CD4-positive, alpha-beta T cell (primary cell): ENCODE measurements around the gene DIS3L2. TPM values are rescaled to one million over a fixed set of nuclear protein-coding genes. Genes with fewer than 3 reads are reported as not detected.
"Not testable (repeated sequence)": the region's sequence is repeated elsewhere in the genome, so short reads cannot be mapped to it uniquely, and the experiment has no call there.

Experiments used
- ATAC-seq: fragments of 200-7000 bp; cut with Tn5 transposase; one replicate; pipeline ENCODE4 v1.10.0; 2022; ENCODE audit warnings: mild to moderate bottlenecking; ENCODE audit not compliant: poor library complexity
- CTCF ChIA-PET: fragments of 350-600 bp; sonication (Branson Sonifier 250); formaldehyde crosslinking; loops from one replicate; lab custom pipeline; 2021; ENCODE audit warnings: antibody characterized with exemption, inconsistent platforms; lab: Charles Lee
- POLR2A ChIA-PET: fragments of 350-600 bp; sonication (Branson Sonifier 250); formaldehyde crosslinking; loops from one replicate; lab custom pipeline; 2021; ENCODE audit warnings: antibody characterized with exemption, inconsistent platforms; lab: Charles Lee
- DNase-seq, 14 experiments: peaks; one replicate each; pipeline ENCODE4 v3.0.0-alpha.2; 2013 to 2020; ENCODE audit warnings: mixed read lengths in 2 of 14
- H3K27ac ChIP-seq, 2 donors: one replicate each; pipeline versions ENCODE4 v1.5.1 to v1.7.0; 2013; ENCODE audit warnings: low read length in 2 of 2, low read depth in 1 of 2, mild to moderate bottlenecking in 1 of 2
- H3K27me3 ChIP-seq, 2 experiments: 1 replicate in 1 of 2; 2 replicates in 1 of 2; pipeline versions ENCODE4 v1.6.1 to v1.7.0; 2013; ENCODE audit warnings: low read length in 2 of 2, control low read depth in 1 of 2, mild to moderate bottlenecking in 1 of 2, moderate library complexity in 1 of 2; ENCODE audit not compliant: insufficient read depth in 2 of 2, control insufficient read depth in 1 of 2
- H3K36me3 ChIP-seq: one replicate; pipeline ENCODE4 v1.6.1; 2013; ENCODE audit warnings: low read length, control low read depth; ENCODE audit not compliant: insufficient read depth
- H3K4me1 ChIP-seq: one replicate; pipeline ENCODE4 v1.6.1; 2013; ENCODE audit warnings: low read length, control low read depth; ENCODE audit not compliant: insufficient read depth
- H3K4me3 ChIP-seq: one replicate; pipeline ENCODE4 v1.5.1; 2013; ENCODE audit warnings: mild to moderate bottlenecking, low read length, moderate library complexity
- H3K9me3 ChIP-seq, 2 experiments: 1 replicate in 1 of 2; 2 replicates in 1 of 2; pipeline versions ENCODE4 v1.6.1 to v1.7.0; 2013; ENCODE audit warnings: low read length in 2 of 2, mild to moderate bottlenecking in 2 of 2, control low read depth in 1 of 2, moderate library complexity in 1 of 2; ENCODE audit not compliant: control insufficient read depth in 1 of 2, insufficient read depth in 1 of 2
- H3K27ac Mint-ChIP-seq: one replicate; pipeline ENCODE4 v1.8.0; 2020; ENCODE audit warnings: mixed read lengths
- H3K27me3 Mint-ChIP-seq: one replicate; pipeline ENCODE4 v1.8.0; 2021; ENCODE audit warnings: mixed read lengths
- H3K36me3 Mint-ChIP-seq: one replicate; pipeline ENCODE4 v1.8.0; 2021; ENCODE audit warnings: low read depth, mixed read lengths
- H3K4me1 Mint-ChIP-seq: one replicate; pipeline ENCODE4 v1.8.0; 2021; ENCODE audit warnings: low read depth, mixed read lengths
- H3K4me3 Mint-ChIP-seq: one replicate; pipeline ENCODE4 v1.8.0; 2020; ENCODE audit warnings: mild to moderate bottlenecking, mixed read lengths
- H3K9me3 Mint-ChIP-seq: one replicate; pipeline ENCODE4 v1.8.0; 2020; ENCODE audit warnings: mixed read lengths
- CTCF ChIP-seq: fragments of 200-600 bp; IDR thresholded peaks from one replicate; pipeline ENCODE4 v1.8.0; 2022; ENCODE audit warnings: antibody characterized with exemption, mild to moderate bottlenecking
- intact Hi-C, 2 experiments: fragments of 100-400 bp; cut with DNase I in 1 of 2; cut with micrococcal nuclease in 1 of 2; formaldehyde crosslinking; loops; one replicate each; pipeline versions ENCODE4 v1.15.1 to v1.9.0; 2023 to 2025; cut with DNase I, micrococcal nuclease
- total RNA-seq, 174 experiments: library from RNA in 2 of 174; stranded (reverse) in 2 of 174; gene quantifications; one replicate each; pipeline ENCODE4 v1.2.3 and lab custom pipeline; 2021 to 2026

DIS3L2 gene
- total RNA-seq, 2 experiments from 2014 or later, result 59.8 to 62.9 TPM

GRCh38 chr2:232365621-232366321 lies 404.3 kb downstream of the DIS3L2 start:
- intact Hi-C loops, result no loop called here
- H3K27ac ChIP-seq, result no peak overlapping the region
- no peak overlapping the region for H3K27ac Mint-ChIP-seq
- peak; percentile 60 for ATAC-seq
- H3K4me1 Mint-ChIP-seq, result peaks cover 32% of the 10 kb centered on the region
- H3K4me3 Mint-ChIP-seq, result no peak overlapping the region
- H3K27me3 Mint-ChIP-seq, result no peaks in the 10 kb centered on the region
- H3K36me3 Mint-ChIP-seq, result no peaks in the 10 kb centered on the region
- CTCF ChIA-PET, result no interaction called here
- peak in 1 of 14 experiments; percentile 29 for DNase-seq
- H3K27me3 ChIP-seq, result no peaks in the 10 kb centered on the region
- no peaks in the 10 kb centered on the region for H3K36me3 ChIP-seq
- no peaks in the 10 kb centered on the region for H3K9me3 Mint-ChIP-seq
- POLR2A ChIA-PET, result no interaction called here
- H3K4me1 ChIP-seq, result peaks cover 33% of the 10 kb centered on the region
- H3K4me3 ChIP-seq, result no peak overlapping the region
- TF ChIP-seq CTCF, result no peak
- no peaks in the 10 kb centered on the region for H3K9me3 ChIP-seq

- H3K27ac Mint-ChIP-seq, CTCF ChIA-PET: not testable (repeated sequence)
Measured at GRCh38 chr2:232366461-232366860, 404.9 kb downstream of the DIS3L2 start.

GRCh38 chr2:232367016-232367415 lies 405.5 kb downstream of the DIS3L2 start:
- no peaks in the 10 kb centered on the region for H3K9me3 Mint-ChIP-seq
- Histone ChIP-seq H3K27me3 (no peaks in the 10 kb centered on the region), H3K4me3 (no peak overlapping the region), H3K27ac (no peak overlapping the region), H3K36me3 (no peaks in the 10 kb centered on the region), H3K4me1 (peaks cover 33% of the 10 kb centered on the region), H3K9me3 (no peaks in the 10 kb centered on the region)
- DNase-seq (no peak), ATAC-seq (no peak)
- H3K4me1 Mint-ChIP-seq, result peaks cover 32% of the 10 kb centered on the region
- CTCF ChIA-PET, result no interaction called here
- no peak for TF ChIP-seq CTCF
- no peaks in the 10 kb centered on the region for H3K36me3 Mint-ChIP-seq
- H3K4me3 Mint-ChIP-seq, result no peak overlapping the region
- no peaks in the 10 kb centered on the region for H3K27me3 Mint-ChIP-seq
- H3K27ac Mint-ChIP-seq, result no peak overlapping the region
- POLR2A ChIA-PET, result no interaction called here
- intact Hi-C loops, result no loop called here

More at GRCh38 chr2:232366461-232366860, 404.9 kb downstream of the DIS3L2 start:
- POLR2A ChIA-PET, DNase-seq, H3K27ac ChIP-seq, ATAC-seq, intact Hi-C loops, H3K9me3 Mint-ChIP-seq, H3K27me3 Mint-ChIP-seq, H3K4me3 ChIP-seq, H3K9me3 ChIP-seq, H3K27me3 ChIP-seq, H3K4me3 Mint-ChIP-seq, H3K36me3 ChIP-seq, H3K36me3 Mint-ChIP-seq: not testable (repeated sequence)
- H3K4me1 Mint-ChIP-seq, result peaks cover 32% of the 10 kb centered on the region
- H3K4me1 ChIP-seq, result peaks cover 33% of the 10 kb centered on the region
